Activated CD4-positive, alpha-beta T cell treated with anti-CD3 and anti-CD28 coated beads for 4 hours (primary cell): ENCODE data around the gene RIN3.
A peak's percentile ranks its signal among the peaks of the same experiment; 100 is the strongest.

Source experiments
- DNase-seq, 2 donors: peaks; one replicate each; pipeline ENCODE4 v3.0.0-alpha.2; 2020

The RIN3 gene

DNA sequence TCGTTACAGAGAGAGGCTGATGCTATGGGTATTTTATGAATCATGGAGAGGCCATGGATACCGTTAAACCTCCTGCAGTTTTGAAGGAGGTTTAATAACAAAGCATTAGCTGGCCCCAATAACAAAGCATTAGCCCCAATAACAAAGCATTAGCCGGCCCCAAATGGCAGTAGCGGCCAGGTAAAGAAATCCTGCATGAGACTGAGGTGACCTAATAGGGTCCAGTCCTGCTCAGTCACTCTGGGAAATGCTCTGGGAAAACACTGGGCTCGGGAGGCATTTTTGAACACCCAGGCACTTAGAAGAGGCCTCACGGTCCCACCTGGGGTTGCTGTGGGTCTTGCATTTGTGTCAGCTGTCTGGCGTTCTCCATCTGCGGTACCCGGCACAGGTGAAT is 776 bp upstream of the RIN3 start:
- no peak for DNase-seq

DNA sequence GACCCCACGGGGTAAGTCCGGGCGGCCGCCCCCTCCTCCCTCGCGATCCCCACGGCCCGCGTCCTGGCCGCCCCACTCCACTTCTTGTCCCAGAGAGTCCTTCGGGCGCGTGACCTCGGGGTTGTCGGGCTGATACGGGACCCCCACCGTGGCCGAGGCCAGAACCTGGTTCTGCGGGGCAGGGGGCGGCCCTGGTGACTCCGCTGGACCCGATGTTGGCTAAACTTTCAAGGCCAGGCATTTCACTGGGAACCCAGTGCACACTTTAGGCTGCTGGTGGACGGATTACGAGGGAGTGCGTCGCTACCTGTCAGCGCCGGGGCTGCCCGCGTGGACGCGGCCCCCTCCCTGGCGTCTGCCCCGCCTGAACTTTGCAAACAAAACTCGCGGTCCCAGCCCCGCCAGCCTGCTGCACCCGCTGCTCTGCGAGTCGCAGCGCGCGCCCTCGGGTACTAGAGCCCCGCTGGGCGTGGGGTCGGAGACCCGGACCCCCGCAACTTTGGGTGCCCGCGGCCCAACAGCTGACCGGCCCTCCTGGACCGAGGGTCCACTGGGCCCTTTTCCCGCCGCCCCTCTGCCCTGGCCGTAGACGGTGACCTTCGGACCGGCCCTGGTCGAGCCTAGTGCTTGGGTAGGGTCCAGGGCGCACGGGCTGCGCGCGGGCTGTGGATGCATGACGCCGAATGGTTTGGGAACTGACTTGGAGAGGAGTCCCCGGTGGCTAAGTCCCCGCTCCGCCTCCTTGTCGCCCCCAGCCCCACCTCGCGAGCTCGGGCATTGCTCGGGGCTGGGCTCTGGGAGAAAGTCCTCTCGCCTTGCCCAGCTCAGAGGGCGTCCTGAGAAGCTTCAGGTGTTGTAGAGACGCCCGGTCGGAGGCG is 624 bp downstream of the RIN3 start:
- DNase-seq = peak; percentile 38 to 44

DNA sequence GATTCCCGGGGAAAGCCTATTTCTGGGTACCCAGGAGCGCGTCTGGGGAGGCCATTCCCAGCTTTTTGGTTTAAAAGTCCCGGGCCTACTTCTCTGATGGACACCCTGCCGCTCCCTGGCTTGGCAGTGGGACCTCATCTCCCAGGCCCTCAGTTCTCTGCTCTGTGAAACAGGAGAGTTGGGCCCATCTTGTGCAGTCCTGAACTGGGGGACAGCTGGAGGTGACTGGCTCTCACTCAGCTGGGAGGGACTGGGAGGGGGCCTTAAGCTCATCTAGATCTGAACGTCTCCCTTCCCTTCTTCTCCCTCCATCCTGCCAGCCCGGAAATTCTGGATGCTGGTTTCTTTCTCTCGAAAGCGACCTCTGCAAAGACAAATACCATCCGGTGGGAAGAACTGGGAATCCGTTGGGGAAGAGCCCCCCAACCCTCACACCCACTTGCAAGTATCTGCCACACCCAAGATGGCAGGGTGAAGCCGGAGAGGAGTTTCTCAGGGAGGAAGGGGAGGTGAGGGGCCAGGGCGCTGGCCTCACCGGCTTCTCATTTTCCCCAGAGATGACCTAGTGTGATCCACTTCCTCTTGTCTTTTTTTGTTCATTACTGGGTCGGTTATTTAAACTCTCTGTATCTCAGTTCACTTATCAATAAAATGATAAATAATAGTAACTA is 1.4 kb downstream of the RIN3 start:
- DNase-seq = no peak

DNA sequence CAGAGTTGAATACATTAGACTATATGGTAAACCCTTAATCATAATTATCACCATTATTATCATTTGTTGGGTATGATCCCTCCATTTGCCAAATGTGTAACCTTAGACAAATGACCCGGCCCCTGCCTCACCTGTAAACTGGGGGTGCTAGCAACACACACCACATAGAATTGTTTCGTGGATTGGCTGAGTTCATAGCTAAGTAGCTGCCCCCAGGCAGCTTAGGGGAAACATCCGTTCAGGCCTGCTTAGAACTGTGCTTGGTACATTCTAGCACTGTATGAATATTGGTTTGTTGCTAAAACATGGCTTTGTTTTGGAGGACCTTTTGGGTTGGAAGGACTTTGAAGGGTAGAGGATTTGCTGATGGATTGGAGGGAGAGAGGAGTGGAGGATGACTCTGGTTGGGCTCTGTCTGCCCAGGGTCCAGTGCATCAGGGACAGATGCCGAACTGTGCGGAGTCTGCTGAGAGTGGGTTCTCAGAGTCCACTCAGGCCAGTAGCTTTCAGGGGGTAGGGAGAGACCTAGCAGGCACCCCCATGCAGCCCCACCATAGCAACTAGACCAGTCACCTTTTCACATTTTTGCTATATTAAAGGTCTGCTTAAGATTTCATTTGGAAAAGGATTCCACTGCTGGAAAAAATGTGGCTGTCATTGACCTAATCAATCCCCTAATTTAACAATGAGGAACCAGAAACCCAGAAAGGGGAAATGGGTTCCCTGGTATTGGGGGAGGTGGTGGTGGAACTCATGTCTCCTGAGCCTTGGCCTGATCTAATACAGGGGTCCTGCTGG is 2.2 kb downstream of the RIN3 start:
- no peak for DNase-seq

DNA sequence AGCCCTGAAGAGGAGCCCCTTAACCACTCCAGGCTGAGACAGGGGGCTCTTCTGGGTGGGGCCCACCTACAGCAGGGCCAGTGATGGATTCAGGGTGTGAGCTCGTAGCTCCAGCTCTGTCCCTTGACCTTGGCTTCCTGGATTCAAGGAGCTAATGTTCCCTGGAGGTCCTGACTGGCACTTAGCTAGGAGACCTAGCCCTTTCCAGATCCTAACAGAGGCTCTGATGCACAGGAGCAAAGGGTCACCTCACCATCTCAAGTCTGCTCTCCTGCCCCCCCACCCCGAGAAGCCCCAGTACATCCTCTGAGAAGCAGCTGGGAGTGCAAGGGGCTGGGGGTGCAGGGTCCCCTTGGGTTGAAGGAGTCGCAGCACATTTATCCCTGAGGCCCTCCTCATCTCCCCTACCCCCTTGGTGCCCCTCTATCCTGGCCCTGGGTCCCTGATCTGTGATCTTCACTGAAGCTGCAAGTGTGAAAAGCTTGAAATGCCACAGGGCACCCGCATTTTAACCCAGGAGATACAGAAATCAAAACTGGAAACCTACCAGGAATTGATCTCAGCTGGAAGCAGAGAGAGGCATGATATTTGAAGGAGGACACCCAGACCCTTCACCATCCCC is 2.9 kb downstream of the RIN3 start:
- no peak for DNase-seq

DNA sequence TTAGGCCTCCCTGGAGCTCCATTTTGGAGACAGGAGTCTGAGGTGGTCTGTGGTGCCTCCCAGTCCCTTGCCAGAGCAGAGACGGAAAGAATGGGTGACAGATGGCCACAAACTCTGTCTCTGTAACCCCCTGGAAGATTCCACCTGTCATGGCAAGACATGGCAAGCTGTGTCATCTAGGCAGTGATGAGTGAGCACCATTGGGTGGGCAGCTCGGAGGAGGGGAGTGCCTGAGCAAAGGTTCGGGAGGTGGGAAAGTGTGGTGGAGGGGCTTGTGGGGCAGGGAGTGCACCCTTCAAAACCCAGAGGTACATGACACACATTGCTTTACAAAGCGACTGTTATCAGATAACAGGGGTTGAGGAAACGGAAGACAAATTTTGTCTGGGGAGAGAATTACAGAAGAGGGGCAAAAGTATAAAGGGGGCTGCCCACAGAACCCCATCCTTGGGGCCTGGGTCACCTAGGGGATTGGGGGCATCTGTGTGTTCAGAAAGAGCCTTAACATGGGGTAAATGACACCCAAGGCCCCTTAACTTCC is 3.5 kb downstream of the RIN3 start:
- DNase-seq = peak; percentile 16 to 46

DNA sequence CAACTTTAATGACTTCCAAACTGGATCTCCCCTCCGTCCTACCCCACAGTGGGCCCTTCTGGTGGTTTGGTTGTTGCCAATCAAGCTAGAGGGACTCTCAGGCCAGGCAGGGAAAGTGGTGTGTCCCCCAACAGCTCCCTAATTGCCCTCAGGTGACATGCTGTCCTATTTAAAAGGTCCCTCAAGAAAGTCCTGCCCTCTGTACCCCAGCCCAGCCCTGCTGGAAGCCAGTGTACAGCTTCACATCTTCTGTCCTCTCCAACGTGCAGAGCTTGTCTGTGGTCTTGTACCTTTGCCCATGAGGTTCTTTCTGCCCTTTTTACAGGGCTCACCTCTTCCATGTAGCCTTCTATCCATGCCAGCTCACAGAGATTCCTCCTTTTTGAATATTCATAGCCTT is 4.2 kb downstream of the RIN3 start:
- DNase-seq = no peak

DNA sequence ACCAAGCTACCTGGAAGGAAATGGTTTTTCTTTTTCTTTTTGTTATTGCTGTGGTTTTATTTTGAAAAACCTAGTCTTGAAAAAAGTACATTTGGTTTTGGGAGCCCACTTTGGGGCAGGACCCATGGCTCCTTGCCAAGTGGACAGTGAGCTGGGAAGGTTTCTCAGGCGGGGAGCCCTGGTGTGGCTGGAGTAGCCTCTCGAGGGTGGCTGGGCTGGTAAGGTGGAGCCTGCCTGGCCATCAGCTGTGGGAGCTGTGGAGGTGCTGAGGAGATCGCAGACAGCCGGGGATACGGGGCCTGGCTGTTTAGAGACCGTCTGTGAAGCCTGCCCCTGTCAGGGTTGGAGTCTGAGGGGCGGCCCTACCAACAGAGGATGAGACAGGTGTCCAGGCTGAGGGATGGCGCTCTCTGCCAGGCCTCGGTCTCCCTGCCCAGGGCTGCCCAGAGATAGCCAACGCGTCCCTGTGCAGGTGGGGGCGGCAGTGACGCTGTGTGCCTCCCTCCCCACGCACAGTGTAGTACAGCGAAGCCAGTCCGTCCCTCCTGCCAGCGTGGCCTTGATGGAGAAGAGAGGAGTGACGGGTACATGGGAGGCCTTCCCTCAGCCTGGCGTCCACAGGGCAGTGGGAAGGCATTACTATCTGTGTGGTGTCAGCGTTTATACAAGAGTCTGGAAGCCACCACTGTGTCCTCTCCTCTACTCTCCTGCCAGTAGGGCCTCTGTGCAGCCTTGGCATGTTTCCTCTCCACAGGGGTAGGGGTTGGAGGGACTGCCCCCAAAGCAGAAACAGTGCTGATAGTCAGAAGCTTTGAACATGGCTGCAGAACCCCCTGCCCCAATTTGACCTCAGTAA is 5.9 kb downstream of the RIN3 start:
- no peak for DNase-seq

DNA sequence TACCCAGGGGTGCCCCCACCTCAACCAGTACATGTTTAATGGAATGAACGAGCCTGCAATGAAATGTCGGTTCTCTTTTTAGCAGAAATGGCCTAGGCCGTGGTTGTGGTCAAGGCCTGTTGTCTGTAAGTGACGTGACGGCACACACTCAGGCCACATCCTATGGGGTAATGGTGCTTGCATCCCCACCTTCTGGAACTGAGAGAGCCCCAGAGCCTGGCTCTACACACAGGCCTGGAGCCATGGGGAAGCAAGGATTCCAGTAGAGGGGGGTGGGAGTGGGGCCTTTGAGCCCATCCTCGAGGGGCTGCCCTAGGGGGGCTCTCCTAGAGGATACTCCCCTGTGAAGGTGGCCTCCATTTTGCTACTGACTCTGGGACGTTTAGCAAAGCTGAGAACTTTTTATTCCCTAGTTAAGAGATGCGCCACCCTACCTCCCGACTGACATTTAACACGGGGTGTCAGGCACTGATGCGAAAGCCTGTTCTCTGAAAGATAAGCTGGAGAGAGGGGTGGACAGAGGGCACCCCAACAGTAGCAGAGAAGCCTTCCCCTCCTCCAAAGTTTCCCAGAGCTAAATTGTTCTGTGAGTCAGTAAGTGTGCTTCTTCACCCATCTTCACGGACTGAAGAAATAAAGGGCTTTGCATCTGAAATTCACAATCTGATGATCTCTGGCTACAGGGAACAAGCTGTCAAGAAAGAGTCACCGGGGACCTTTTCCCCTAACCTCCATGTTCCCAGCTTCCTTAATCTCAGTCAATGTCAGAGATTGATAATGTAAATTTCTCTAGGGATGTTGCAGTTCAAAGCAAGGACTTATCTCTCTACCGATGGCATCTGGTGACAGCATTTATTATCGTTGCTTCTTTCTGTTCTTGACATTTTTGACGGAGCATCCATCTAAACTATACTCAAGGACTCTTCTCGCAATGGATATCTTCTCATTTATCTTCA is 6.8 kb downstream of the RIN3 start:
- DNase-seq = no peak

DNA sequence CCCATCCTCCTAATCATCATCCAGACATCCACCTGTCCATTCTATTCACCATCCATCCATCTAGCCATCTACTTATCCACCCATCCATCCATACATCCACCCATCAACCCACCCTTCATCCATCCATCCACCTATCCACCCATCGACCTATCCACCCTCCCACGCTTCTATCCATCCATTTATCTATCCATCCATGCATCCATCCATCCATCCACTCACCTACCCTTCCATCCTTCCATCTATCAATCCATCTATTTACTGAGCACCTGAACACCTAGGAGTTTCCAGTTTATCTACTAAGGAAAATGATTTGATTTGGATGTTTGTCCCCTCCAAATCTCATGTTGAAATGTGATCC is 7.5 kb downstream of the RIN3 start:
- no peak for DNase-seq

DNA sequence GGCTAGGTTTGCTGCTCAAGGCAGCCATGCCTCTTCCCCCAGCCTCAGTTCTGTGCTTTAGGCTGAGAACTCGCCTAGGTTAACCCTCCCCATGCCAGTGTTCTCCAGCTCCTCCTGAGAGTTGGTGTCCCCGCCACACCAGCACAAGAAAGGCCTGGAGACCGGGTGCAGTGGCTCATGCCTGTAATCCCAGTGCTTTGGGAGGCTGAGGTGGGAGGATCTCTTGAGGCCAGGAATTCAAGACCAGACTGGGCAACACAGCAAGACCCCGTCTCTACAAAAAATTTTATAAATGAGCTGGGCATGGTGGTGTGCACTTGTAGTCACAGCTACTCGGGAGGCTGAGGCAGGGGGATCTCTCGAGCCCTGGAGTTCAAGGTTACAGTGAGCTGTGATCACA is 10.2 kb downstream of the RIN3 start:
- DNase-seq = no peak

DNA sequence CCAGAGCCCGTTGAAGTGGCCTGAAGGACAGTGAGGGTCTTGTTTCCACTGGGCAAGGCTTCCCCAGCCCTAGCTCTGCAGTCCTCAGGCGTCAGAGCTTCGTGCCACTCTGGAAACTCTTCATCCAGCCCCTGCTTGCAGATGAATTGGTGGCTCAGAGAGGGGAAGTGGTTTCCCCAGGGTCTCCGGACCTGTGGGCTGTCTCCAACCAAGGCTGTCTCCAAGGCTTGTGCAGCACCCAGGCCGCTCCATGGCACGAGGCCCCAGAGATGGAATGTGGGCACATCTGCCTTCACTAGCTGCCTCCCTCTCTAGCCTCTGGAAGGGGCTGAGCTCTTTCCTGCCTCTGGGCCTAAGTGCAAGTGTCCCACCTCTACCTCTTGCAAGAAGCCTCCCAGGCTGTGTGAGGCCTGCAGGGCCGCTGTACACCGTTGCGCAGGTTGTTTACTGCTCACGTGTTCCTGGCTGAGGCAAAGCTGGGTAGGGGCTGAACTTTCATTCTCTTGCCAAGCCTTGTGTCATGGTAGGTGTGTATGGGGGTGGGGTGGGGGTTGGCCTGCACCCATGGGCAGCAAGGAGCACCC is 11.1 kb downstream of the RIN3 start:
- DNase-seq = no peak

DNA sequence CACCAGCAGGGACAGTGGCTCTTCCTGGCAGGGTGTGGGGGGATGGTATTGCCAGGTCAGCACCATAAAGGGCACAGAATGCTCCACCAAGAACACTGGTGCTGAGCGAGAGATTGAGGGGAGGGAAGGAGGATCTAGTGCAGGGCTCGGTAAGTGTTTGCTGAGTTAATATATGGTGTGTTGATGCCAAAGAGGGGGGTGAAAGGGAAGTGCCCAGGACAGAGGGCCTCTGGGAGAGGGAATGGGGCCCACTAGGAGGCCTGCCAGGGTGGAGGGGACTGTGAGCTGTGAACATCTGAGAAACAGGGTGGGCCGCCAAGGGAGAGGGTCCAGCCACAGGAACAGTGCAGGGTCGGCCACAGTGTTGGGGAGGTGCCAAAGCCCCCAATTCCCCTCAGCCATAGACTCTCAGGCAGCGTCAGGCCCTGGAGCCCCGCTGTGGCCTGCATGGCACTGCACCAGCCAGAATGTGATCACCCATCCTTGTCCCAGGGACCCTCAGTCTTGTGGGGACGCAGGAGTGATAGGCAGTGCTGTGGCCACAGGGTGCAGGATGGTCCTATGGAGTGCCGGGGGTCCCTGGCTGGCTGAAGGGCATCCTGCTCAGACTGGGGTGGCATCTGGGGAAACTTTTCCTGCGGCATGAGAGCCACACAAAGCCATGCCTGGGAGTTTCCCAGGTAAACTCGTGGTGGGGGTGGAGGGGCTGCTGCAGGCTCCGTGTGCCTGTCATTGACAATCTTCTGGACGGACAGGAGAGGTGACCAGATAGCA is 11.9 kb downstream of the RIN3 start:
- DNase-seq = no peak

DNA sequence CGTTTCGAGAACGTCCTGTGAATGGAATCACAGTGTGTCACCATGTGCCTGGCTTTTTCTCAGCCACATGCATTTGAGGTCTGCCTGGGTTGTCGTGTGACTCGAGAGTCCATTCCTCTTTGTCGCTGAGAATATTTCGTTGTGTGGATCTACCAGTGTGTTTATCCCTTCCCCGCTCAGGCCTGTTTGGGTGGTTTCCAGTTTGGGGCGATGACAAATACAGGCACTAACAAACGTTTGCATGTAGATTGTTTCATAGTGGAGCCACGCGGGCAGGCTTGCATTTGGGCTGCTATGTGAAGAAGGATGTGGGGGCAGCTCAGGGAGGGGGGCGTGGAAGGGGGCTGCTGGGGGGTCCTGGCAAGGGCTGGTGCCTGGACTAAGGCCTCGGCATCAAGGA is 14.1 kb downstream of the RIN3 start:
- no peak for DNase-seq

DNA sequence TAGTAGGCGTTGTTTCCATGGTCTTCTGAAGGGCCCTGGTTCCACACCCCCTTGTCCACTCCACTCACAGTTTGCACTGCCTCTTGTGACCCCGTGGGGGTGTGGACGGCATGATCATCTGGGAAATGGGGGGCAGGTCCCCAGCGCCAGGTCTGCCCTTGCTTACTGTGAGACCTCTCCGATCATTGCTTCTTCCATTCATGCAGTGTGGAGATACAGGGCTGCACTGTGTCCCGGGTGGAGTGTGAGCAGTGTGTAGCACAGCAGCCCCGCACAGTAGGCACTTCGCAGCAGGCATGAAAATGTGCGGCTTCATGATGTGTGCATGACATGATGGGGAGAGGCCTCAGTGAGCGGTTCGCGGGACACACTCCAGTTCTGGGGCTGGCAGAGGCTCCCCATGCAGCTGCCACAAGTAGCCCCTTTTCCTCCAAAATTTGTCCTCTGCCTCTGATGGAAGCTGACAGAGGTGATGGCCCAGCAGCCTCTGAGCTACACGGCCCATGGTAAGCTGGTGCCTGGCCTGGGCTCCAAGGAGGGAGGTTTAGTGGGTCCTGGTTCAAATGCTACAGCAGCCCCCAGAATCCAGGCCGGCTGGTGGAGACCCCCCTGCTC is 15.0 kb downstream of the RIN3 start:
- DNase-seq = no peak

DNA sequence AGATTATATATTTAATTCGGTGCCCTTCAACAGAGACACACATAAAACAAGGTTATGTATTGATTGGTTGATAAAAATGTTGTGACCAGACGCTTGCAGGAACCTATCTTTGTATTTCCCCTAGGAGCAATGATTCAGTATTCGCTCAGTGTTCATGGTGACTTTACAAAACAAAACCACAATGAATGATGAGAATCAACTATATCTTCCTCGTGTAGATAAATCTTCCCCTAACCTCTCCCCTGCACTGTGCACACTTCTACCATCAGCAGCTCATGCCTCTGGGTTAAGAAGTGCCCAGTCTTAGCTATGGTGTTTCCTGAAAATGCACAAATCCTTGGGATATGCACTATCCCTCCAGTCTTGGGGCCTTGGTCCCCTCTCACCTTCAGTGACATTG is 16.3 kb downstream of the RIN3 start:
- no peak for DNase-seq

DNA sequence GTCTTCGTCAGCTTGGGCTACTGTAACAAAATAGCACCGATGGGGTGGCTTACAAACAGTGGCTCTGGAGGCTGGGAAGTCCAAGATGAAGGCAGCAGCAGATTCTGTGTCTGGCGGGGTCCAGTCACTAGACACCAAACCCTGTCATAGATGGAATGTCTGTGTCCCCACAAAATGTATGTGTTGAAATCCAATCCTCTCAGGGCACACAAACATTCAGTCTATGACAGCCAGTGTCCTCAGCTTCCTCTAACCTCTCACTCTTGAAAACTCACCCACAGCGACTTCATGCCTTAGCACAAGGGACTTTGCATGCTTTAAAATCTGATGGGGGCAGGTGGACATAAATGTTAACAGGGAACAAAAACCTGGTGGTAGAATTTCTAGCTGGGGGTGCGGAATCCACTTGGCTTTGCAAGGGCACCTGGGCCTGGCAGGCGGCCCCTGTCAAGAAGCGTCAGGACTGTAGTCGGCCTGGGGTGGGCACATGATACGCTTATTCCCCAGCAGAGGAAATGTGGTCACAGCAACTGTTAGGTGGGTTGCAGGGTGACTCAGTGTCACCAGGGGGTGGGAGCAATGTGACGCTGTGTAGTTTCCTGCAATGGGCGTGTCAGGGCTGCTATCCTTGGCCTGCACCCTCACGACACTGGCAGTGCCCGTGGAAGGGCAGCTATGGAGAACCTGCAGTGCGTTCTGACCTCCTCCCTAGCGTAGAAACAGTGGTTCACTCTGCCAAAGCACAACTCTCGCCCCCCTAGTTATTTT is 17.7 kb downstream of the RIN3 start:
- DNase-seq = peak; percentile 45 to 53

DNA sequence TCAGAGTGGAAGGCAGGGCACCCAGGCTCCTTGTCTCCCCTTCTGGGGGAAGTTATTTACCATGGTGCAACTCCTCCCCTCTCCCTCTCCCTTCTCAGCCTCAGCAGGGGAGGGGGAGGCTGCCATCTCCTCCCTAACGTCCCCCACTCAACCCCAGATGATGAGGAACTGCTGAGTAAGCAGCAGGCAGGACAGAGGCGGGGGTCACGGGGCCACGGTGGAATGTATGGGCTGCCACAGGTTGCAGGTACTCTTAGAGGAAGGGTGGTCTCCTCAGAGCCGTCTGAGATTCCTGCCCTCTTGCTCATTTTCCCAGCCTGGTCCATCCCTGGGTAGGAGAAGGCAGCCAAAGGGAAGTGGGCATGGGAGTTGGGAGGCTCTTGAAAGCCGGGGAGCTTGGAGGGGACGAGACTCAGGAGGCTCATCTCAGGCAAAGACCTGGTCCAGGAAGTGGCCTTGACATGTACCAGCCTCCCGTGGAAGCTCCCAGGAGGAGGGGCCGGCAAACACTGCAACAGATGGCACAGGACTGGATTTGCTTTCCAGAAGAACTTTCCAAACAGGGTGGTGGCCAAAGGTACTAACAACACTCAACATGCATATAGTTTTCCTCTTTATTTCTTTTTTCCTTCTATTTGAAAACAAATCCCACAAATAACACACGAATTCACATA is 19.0 kb downstream of the RIN3 start:
- DNase-seq = no peak
